Esophagus muscularis mucosa (tissue), 4 donors: ENCODE data around the gene PHF2.

Experiments used
- EP300 ChIP-seq: sonication (generic); formaldehyde crosslinking; IDR thresholded peaks from one replicate; pipeline ENCODE4 v1.6.1; 2017; ENCODE audit warnings: antibody characterized with exemption
- POLR2A ChIP-seq: fragments of 450-650 bp; IDR thresholded peaks from one replicate; pipeline ENCODE4 v1.6.1; 2017; ENCODE audit warnings: antibody characterized with exemption, moderate library complexity, mild to moderate bottlenecking, low read depth
- POLR2AphosphoS5 ChIP-seq, 2 donors: sonication (generic); formaldehyde crosslinking; IDR thresholded peaks; one replicate each; pipeline ENCODE4 v1.6.1; 2017; ENCODE audit warnings: antibody characterized with exemption in 2 of 2
- TF ChIP-seq, protein P1 (sequence below), 3 experiments: fragments of 200-600 bp in 2 of 3; fragments of 450-650 bp in 1 of 3; sonication (generic) in 2 of 3; IDR thresholded peaks; one replicate each; pipeline ENCODE4 v1.5.1; 2017 to 2019; ENCODE audit warnings: antibody characterized with exemption in 3 of 3, mild to moderate bottlenecking in 2 of 3, moderate library complexity in 1 of 3

DNA sequence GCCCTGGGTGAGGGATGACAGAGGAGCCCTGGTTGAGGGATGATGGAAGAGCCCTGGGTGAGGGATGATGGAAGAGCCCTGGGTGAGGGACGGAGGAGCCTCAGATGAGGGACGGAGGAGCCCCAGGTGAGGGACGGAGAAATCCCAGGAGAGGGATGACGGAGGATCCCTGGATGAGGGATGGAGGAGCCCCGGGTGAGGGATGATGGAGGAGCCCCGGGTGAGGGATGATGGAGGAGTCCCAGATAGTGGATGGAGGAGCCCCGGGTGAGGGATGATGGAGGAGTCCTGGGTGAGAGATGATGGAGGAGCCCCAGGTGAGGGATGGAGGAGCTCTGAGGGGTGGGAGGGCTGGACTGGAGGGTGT lies 10.9 kb downstream of the PHF2 start:
- TF ChIP-seq POLR2AphosphoS5 (IDR thresholded peaks at IDR 0.05) (no peak), POLR2A (no peak), EP300 (no peak)
- TF ChIP-seq, protein P1, sequence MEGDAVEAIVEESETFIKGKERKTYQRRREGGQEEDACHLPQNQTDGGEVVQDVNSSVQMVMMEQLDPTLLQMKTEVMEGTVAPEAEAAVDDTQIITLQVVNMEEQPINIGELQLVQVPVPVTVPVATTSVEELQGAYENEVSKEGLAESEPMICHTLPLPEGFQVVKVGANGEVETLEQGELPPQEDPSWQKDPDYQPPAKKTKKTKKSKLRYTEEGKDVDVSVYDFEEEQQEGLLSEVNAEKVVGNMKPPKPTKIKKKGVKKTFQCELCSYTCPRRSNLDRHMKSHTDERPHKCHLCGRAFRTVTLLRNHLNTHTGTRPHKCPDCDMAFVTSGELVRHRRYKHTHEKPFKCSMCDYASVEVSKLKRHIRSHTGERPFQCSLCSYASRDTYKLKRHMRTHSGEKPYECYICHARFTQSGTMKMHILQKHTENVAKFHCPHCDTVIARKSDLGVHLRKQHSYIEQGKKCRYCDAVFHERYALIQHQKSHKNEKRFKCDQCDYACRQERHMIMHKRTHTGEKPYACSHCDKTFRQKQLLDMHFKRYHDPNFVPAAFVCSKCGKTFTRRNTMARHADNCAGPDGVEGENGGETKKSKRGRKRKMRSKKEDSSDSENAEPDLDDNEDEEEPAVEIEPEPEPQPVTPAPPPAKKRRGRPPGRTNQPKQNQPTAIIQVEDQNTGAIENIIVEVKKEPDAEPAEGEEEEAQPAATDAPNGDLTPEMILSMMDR (IDR thresholded peaks at IDR 0.05): no peak
